ENCODE data around the gene PRICKLE2. TPM values are rescaled to one million over a fixed set of nuclear protein-coding genes. Genes with fewer than 3 reads are reported as not detected.

Gene PRICKLE2
- total RNA-seq, 1 experiment from 2014 or later: not detected

DNA sequence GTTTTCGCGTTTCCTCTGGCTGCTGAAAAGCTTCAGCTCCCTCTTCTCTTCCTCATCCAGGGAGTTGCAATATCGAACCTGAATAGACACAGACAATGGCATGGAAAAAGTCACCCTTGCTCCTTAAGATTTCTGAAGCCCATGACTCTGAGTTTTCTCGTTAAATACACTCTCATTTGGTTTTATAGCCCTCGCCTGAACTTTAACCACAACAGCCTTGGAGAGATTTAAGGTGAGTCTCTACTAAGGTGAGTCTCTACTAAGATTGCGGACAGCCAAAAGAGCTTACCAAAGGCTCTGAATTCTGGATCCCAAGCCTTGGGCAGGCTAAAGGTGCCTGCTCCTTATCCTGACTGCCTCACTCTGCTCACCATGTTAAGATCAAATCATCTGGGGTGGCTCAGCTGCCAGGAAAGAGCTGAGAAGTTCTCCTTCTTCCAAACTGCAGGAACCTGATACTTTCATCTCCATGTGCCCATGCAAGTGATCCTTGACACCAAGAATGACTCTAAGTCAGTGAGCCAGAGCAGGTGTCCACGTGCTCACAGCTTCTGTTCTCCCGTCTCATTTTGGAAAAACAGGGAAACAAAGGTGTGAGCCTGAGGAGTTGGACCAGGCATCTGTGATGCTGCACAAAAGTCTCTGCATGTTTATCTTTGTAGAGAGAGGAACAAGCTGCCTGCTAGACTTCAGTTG is 65.1 kb downstream of the PRICKLE2 start:
- intact Hi-C loops (cut with micrococcal nuclease; ENCODE audit: unreplicated experiment): no loop called here

DNA sequence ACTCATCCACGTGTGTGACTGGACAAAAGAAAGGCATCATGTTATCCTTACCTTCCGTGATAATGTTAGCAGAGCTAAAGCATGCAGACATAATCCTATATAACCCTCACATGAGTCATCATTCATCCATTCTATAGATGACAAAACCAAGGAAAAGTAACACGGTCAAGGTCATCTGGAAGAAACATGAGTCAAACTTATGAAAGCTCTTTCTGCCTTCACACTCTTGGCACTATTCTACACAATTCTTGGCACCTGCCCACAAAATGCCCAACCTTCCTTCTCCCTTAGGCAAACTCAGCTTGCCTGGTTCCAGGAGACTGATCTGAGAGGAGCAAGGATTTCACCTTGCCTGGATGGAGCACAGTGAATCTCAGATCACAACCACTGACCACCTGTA is 66.9 kb downstream of the PRICKLE2 start:
- CTCF ChIA-PET: no interaction called here
- BruUV-seq (replicated peaks): no TSS peak
- POLR2A ChIA-PET (ENCODE audit: low non-redundant PET): no interaction called here
- H3K4me1 ChIP-seq (ENCODE audit: insufficient read depth, low read length, poor library complexity, severe bottlenecking): no peaks in the 10 kb centered on the region
- intact Hi-C loops (cut with micrococcal nuclease; ENCODE audit: unreplicated experiment): no loop called here
- no peaks in the 10 kb centered on the region for H3K27me3 ChIP-seq (replicated peaks; ENCODE audit: insufficient read depth, low read depth, low read length, poor library complexity)
- H3K4me3 ChIP-seq (ENCODE audit: low read depth, low read length, poor library complexity, severe bottlenecking): no peak overlapping the region
- no peaks in the 10 kb centered on the region for H3K9me3 ChIP-seq (ENCODE audit: low read depth, low read length, poor library complexity, severe bottlenecking)
- no peak for TF ChIP-seq EZH2 (IDR thresholded peaks at IDR 0.05; ENCODE audit: borderline replicate concordance, low read depth, low read length, poor library complexity, severe bottlenecking)
- TF ChIP-seq, protein P1, sequence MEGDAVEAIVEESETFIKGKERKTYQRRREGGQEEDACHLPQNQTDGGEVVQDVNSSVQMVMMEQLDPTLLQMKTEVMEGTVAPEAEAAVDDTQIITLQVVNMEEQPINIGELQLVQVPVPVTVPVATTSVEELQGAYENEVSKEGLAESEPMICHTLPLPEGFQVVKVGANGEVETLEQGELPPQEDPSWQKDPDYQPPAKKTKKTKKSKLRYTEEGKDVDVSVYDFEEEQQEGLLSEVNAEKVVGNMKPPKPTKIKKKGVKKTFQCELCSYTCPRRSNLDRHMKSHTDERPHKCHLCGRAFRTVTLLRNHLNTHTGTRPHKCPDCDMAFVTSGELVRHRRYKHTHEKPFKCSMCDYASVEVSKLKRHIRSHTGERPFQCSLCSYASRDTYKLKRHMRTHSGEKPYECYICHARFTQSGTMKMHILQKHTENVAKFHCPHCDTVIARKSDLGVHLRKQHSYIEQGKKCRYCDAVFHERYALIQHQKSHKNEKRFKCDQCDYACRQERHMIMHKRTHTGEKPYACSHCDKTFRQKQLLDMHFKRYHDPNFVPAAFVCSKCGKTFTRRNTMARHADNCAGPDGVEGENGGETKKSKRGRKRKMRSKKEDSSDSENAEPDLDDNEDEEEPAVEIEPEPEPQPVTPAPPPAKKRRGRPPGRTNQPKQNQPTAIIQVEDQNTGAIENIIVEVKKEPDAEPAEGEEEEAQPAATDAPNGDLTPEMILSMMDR (conservative IDR thresholded peaks at IDR 0.05; ENCODE audit: low read depth, low read length): no peak
- H3K36me3 ChIP-seq (ENCODE audit: insufficient read depth, low read length, poor library complexity, severe bottlenecking): no peaks in the 10 kb centered on the region
- DNase-seq (ENCODE audit: low spot score): no peak
- no peak overlapping the region for H3K27ac ChIP-seq (ENCODE audit: low read depth, low read length, poor library complexity, severe bottlenecking)

More for the DNA sequence above, 65.1 kb downstream of the PRICKLE2 start:
- TF ChIP-seq, protein P1 (conservative IDR thresholded peaks at IDR 0.05; ENCODE audit: low read depth, low read length): no peak
- TF ChIP-seq EZH2 (IDR thresholded peaks at IDR 0.05; ENCODE audit: borderline replicate concordance, low read depth, low read length, poor library complexity, severe bottlenecking): no peak
- Histone ChIP-seq H3K27me3 (replicated peaks; ENCODE audit: insufficient read depth, low read depth, low read length, poor library complexity) (no peaks in the 10 kb centered on the region), H3K9me3 (ENCODE audit: low read depth, low read length, poor library complexity, severe bottlenecking) (no peaks in the 10 kb centered on the region), H3K4me3 (ENCODE audit: low read depth, low read length, poor library complexity, severe bottlenecking) (no peak overlapping the region), H3K27ac (ENCODE audit: low read depth, low read length, poor library complexity, severe bottlenecking) (no peak overlapping the region), H3K4me1 (ENCODE audit: insufficient read depth, low read length, poor library complexity, severe bottlenecking) (no peaks in the 10 kb centered on the region), H3K36me3 (ENCODE audit: insufficient read depth, low read length, poor library complexity, severe bottlenecking) (no peaks in the 10 kb centered on the region)
- ChIA-PET POLR2A (ENCODE audit: low non-redundant PET) (no interaction called here), CTCF (no interaction called here)
- no TSS peak for BruUV-seq (replicated peaks)
- DNase-seq (ENCODE audit: low spot score): no peak

GRCh38 chr3:64157150-64158035 is 67.9 kb downstream of the PRICKLE2 start:
- BruUV-seq (replicated peaks): no TSS peak
- no peak for DNase-seq (ENCODE audit: low spot score)
- Histone ChIP-seq H3K36me3 (ENCODE audit: insufficient read depth, low read length, poor library complexity, severe bottlenecking) (no peaks in the 10 kb centered on the region), H3K9me3 (ENCODE audit: low read depth, low read length, poor library complexity, severe bottlenecking) (no peaks in the 10 kb centered on the region), H3K27ac (ENCODE audit: low read depth, low read length, poor library complexity, severe bottlenecking) (no peak overlapping the region), H3K27me3 (replicated peaks; ENCODE audit: insufficient read depth, low read depth, low read length, poor library complexity) (no peaks in the 10 kb centered on the region), H3K4me1 (ENCODE audit: insufficient read depth, low read length, poor library complexity, severe bottlenecking) (no peaks in the 10 kb centered on the region), H3K4me3 (ENCODE audit: low read depth, low read length, poor library complexity, severe bottlenecking) (no peak overlapping the region)
- ChIA-PET POLR2A (ENCODE audit: low non-redundant PET) (interaction anchor here (0.6 kb wide), 1 partner anchor 155 kb away, joined by 3 read pairs; no protein-coding TSS in a partner anchor), CTCF (no interaction called here)
- intact Hi-C loops (cut with micrococcal nuclease; ENCODE audit: unreplicated experiment): no loop called here
- TF ChIP-seq, protein P1 (conservative IDR thresholded peaks at IDR 0.05; ENCODE audit: low read depth, low read length): no peak
- no peak for TF ChIP-seq EZH2 (IDR thresholded peaks at IDR 0.05; ENCODE audit: borderline replicate concordance, low read depth, low read length, poor library complexity, severe bottlenecking)

Measured in A673 (cell line).